Lower leg skin (tissue), 4 donors: ENCODE results near the gene FAM72A. TPM values are rescaled to one million over a fixed set of nuclear protein-coding genes. Genes with fewer than 3 reads are reported as not detected.
"Not testable (repeated sequence)": the region's sequence is repeated elsewhere in the genome, so short reads cannot be mapped to it uniquely, and the experiment has no call there.

ENCODE experiments used
- DNase-seq, 2 donors: peaks; one replicate each; pipeline ENCODE4 v3.0.0-alpha.2; 2019; ENCODE audit warnings: low spot score in 2 of 2
- H3K4me3 ChIP-seq: fragments of 200-600 bp; sonication (generic); 2 replicates; pipeline ENCODE4 v1.5.1; 2017; ENCODE audit warnings: mild to moderate bottlenecking, low read depth; ENCODE audit not compliant: poor library complexity, severe bottlenecking
- WGBS, 2 donors: methylation state at CpG; one replicate each; pipeline ENCODE4 v1.1.5; 2018; 5-methylcytosine and 5-hydroxymethylcytosine counted together
- intact Hi-C: fragments of 100-400 bp; cut with DNase I; formaldehyde crosslinking; loops from one replicate; pipeline ENCODE4 v1.15.0; 2023; ENCODE audit warnings: low total_unique reads
- total RNA-seq, 4 donors: library from RNA; depleted of rRNA; stranded (reverse); fragments of >200 nt; gene quantifications; one replicate each; pipeline ENCODE4 v1.1.0, GENCODE V29; 2016

Gene FAM72A
- total RNA-seq, 4 donors from 2014 or later: 1.8 to 9.7 (median 4.9) TPM

DNA sequence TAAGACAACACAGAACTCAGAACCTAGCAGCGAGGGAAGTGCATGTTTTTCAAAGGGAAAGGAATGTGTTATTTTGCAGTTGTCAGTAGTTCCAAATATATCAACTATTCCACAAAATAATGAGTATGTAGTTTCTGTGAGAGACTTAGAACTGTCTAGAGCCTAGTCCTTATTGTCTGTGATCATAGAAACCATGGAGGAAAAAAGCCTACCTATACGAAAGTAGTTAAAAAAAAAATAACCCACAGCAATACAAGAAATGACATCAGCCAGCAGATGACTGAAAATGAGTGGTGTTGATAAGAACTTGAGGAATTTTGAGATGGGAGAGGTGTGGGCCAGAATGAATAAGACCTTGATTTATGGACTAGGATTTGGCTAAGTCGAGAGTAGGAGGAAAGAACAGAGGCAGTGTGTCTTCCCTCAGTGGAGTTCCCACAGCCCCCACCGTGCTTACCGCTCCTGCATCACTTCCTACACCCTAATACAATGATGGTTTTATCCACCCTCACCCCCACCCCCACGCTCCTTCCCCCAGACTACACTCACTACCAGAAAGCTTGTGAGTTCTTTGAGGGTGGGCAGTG is 21.6 kb upstream of the FAM72A start:
- DNase-seq, intact Hi-C loops, H3K4me3 ChIP-seq: not testable (repeated sequence)
- 75 to 78% methylated on average over 2 of the region's 6 CpGs for WGBS, 2 donors

DNA sequence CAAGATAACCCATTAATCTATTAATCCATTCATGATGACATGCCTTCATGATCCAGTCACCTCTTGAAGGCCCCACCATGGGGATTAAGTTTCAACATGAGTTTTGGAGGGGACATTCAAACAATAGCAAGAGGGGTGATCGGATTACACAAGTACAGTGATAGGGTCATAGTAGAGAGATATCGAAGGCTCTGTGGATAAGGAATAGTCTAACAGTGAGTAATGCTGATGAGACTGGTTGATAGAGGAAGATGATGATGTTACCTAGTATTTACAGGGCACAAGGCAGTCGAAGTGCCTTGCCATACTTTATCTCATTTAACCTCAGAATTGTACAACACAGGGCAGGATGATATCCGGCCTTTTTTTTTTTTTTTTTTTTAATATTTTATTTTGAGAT is 18.9 kb upstream of the FAM72A start:
- intact Hi-C loops, H3K4me3 ChIP-seq, DNase-seq: not testable (repeated sequence)
- no CpG with 5 or more reads among the region's 4 CpGs for WGBS, 2 donors

DNA sequence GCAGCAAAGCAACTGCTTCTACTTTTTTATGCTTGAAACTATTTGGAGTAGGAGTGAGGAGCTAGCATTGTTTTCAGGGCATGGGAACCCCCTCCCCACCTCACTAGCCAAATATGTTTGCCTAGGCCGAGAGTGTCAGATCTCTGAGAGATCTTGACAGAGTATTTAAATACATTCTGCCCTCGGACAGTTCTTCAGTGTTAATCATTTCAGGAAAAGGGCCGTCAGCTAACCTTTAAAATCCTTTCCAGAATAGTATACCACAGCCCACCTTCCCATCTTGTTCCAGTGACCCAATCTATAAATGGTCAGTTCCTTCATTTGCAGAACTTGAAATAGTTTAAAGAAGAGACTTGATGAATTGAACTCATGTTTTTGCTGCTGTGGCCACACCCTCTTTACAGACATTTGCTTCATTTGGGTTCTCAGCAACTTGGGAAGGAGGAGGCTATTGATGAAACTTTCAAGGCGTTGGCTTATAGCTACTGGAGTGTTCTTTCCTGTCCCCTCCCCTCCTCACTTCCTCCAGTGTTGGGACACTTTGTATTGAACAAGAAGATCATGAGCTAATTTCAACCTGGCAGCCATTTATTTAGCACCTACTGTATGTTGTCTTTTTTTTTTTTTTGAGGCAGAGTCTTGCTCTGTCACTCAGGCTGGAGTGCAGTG is 17.8 kb upstream of the FAM72A start:
- peak in 1 of 2 donors; percentile 55 for DNase-seq
- H3K4me3 ChIP-seq, intact Hi-C loops: not testable (repeated sequence)
- WGBS, 2 donors: 58 to 60% methylated on average over 4 of the region's 4 CpGs

DNA sequence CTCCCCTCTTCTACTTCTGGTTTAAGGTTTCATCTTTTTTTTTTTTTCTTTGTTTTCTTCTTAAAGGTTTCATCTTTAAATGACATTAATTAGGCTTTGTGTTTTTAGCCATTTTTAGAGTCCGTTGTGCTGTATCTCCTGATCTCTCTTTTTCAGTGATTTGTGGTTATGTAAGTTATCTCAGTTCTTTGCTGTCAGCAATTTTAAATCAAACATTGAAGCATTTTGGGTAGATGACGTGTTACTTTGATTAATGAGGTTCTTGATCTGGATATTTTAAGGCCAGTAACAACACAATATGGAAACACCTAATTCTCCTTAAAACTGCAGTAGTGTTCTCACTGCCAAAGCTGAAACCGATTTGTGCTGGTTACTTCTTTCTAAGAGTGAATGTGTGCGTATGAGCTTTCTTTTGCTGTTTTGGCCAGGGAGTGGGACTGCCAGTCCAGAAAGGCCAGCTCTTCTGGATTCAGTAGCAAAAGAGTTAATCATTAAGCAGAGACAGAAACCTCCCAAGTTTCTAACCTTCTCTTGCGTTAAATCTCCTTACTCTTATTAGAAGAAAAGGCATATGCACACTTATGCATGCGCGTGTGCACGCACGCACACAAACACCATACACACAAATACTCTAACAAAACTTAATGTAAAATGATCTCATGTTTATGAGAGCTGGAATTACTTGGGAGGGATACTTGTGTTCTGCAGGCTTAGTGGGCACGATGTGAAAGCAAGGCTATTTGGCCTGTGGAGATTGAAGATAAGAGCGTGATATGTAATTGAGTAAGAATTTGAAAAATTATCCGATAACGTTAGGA is 17.1 kb upstream of the FAM72A start:
- 39 to 59% methylated on average over 2 to 4 of the region's 13 CpGs for WGBS, 2 donors

DNA sequence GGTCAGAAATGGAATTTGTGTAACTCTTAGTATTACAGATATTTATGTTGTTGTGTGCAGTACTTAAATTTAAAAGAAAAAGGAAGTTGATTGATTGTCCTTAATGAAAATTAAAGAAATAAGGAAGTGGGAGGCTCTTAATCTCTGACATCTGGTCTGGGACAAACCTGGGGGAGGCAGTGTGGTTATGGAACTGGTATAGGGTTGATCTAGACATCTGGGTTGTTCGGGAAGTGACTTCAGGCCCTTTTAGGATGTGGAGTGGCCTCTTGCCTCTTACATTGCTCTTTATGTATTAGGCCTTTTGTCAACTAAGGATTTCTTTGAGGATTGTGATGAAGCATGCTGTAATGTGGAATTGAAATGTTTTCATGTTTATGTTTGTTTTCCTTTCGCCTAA is 16.1 kb upstream of the FAM72A start:
- DNase-seq, intact Hi-C loops, H3K4me3 ChIP-seq: not testable (repeated sequence)
- no CpG with 5 or more reads among the region's 2 CpGs for WGBS, 2 donors

More for the DNA sequence above, 17.1 kb upstream of the FAM72A start:
- H3K4me3 ChIP-seq, intact Hi-C loops, DNase-seq: not testable (repeated sequence)

DNA sequence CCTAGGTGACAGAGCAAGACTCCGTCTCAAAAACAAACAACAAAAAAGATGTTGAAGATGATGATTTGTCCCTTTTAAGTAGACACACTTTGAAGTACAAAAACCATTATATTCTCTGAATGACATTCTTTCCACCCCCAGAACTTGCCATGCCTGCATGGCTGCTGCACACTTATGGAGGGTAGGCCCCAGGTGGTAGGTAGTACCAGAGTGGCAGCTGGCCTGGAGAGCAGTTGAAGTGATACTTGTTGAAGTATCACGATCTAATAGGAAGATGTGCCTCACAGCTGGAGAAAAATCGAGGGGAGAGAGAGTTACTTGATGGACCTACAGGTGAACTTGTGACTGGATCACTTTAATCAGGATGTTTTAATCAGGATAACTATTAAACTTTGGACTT is 15.6 kb upstream of the FAM72A start:
- WGBS, 2 donors: 80 to 92% methylated on average over 2 of the region's 3 CpGs
- DNase-seq: not testable (repeated sequence)

DNA sequence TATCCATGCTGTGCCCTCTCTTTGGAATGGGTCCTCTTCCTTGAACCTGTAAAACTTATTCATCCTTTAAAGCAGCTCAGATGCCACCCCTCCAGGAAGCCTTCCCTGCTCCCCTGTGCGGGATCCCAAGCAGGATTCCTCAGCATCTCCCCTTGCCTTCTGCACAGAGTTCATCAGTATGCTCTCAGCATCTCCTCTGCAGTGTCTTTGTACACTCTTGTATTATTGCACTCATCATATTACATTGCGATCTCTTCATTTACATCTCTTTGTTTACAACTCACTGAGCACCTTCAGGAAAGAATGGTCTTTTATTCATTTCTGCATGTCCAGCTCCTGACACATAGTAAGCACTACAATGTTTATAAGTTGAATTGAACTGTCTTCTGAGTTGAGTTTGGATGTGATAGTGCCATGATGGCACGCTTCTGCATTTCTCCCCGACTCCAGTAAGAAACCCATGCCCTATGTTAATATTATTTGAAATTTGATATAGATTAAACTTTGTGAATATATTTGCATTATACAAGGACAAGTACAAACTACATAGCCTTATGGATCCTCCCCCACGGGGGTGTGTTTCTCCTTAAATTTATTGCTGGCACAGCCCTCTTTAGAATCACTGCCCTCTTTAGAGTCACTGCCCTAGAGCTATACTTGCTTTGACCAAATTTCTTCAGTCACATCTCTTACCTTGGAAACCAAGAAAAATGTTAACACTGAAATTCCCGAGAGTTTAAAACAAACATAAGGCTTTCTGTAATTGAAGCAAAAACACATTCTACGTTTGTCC is 13.2 kb upstream of the FAM72A start:
- H3K4me3 ChIP-seq, DNase-seq, intact Hi-C loops: not testable (repeated sequence)
- WGBS, 2 donors: 87 to 88% methylated on average over 3 to 4 of the region's 7 CpGs

More for the DNA sequence above, 15.6 kb upstream of the FAM72A start:
- intact Hi-C loops, H3K4me3 ChIP-seq: not testable (repeated sequence)

DNA sequence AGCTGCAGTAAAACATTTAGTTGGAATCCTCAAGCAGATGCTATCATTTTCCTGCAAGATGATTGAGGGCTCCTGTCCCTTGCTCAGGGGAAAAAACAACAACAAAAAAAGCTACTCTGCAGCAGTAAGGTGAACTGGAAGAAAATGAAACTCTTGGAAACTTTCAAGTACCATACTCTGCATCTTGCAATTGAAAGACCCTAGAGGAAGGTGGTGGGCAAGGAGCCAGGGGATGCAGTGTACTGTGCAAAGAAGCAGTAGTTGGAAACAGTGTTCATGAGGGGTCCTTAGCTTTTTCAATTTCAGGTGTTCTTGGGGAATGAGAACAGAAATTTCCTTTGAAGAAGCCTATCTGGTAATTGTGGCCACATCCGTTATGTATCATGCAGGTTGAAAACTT is 8.2 kb upstream of the FAM72A start:
- DNase-seq, H3K4me3 ChIP-seq, intact Hi-C loops: not testable (repeated sequence)
- no CpG with 5 or more reads among the region's 1 CpG for WGBS, 2 donors

DNA sequence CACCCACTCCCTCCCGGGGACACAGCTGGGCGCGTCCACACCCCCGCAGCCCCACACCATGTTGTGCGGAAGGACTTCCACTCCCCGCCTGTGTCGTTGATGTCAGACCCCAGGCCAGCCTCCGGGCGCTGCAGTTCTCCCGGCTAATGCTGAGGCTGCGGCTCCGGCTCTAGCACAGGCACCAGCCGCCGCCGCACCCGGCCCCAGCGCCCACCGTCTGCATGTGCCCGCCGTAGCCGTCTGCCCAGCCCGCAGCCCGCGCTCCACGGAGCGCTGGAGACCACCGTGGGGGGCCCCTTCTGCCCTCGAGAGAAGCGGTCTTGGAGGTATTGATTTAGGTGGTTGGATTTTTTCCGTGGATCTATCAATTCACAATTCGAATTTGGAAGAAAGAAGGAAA is 2.9 kb upstream of the FAM72A start:
- DNase-seq, intact Hi-C loops, H3K4me3 ChIP-seq: not testable (repeated sequence)
- no CpG with 5 or more reads among the region's 31 CpGs for WGBS, 2 donors

DNA sequence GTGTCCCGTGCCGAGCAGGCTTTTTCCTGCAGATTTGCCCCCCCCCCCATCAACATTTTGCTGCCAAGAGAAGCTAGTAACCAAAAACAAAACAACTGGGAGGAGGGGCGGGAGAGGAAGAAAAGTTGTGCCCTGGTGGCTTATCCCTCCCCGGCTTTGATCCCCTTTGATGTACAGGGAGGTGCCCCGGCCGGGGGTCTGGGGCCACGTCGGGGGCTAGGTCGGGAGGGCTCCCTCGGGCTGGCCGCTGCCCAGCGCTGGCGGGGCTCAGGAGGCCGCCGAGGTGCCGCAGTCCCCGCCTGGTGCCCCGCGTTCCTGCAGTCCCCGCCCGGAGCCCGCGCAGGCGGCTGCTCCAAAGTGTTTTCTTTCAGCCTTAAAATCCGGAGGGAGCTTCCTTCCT is 2.2 kb upstream of the FAM72A start:
- peak in 1 of 2 donors; percentile 84 for DNase-seq
- peak overlapping the region; percentile 32 for H3K4me3 ChIP-seq
- intact Hi-C loops: not testable (repeated sequence)
- WGBS, 2 donors: 1 to 3% methylated on average over 9 to 16 of the region's 25 CpGs

DNA sequence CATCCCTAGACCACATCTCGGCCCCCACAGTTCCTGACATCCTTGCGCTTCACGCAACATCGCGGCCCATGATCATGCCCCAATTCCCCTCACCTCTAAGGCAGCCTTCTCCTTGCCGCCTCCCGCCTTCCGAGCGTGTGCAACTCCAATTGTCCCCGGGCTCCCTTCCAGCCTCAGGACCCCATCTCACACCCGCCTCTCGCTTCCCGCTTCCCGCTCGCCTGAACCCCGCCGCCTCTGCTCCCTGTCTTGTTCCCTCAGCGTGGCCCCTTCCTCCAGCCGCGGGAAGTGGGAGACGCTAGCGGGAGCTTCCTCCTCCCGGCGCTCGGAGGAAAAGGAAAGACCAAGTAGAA is 1.5 kb upstream of the FAM72A start:
- DNase-seq: peak in 1 of 2 donors; percentile 66
- H3K4me3 ChIP-seq, intact Hi-C loops: not testable (repeated sequence)
- no CpG with 5 or more reads among the region's 25 CpGs for WGBS, 2 donors

DNA sequence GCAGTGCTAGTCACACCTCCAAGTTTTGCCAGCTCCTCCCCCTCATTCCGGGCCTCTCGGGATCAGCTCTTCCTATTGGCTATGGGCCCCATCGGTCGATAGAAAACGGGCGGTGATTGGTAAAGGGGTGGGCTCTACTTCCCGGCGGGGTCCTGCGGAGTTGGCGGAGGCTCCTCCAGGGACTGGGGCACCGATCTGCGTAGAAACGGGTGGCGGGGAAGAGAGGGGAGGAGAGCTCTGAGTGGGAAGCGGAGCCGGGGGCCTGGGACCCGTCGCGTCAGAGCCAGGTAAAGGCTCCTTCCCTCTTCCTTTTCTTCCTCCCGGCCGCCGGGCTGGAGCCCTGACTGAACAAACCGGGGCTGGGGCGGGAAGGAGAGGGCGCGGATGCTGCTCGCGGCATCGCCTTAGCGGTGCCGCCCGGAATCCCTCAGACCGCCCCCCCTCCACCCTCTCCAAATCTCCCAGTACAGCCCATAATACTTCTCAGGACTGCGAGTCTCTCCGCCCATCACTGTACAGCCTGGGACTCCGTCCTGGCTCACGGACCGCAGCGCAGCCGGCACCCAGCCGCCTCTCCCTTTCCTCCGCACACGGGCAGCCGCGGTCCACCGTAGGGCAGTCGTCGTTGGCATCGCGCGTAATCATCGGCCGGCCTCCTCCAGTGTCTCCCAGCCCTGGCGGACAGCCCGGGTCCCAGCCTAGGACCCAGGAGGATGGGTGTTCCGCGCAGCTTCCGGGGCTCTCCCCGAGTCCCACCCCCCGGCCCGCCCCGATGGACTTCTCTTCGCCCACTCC is 922 bp upstream of the FAM72A start, which contains the start of gene SRGAP2:
TSS of gene SRGAP2 (plus strand) at position 178 of the 795 bp plus-strand sequence. CDS start 2,430 bp downstream, outside the sequence.
- DNase-seq: peak; percentile 69 to 91
- intact Hi-C loops: not testable (repeated sequence)
- peak within 1 kb of the TSS; percentile 38 for H3K4me3 ChIP-seq
- 0% methylated on average over 8 of the region's 63 CpGs; no CpG with 5 or more reads in 1 of the 2 donors for WGBS, 2 donors

DNA sequence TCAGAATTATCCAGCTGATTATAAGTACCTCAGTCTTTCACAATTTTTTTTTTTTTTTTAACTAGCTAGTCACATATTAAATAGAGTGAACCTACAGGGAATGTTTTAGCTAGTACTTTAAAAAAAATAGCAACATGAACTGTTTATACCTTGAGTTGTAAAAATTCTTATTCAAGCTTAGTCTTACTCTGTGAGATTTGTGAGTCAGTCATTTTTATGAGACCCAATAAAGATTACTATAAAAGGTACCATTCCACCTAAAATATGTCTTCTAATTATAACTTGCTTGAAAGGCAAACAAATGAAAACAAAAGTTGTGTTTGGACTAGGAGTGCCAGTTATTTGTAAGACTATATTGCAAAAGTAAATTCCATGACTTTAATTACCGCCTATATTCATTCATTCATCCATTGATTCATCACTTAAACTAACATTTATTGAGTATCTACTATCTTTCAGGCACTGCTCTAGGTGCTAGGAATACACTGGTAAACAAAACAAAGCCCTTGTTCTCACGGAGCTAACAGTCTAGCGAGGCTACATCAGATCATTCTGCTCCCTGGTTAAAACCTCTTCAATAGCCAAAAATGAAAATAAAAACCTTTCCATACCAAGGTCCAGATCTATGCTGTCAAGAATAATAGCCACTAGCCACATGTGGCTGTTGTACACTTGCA is 5.8 kb downstream of the FAM72A start:
- 90 to 93% methylated on average over 2 to 3 of the region's 3 CpGs for WGBS, 2 donors

More for the DNA sequence above, 5.8 kb downstream of the FAM72A start:
- H3K4me3 ChIP-seq, DNase-seq, intact Hi-C loops: not testable (repeated sequence)
